ENCODE data around the gene GAA. TPM values are rescaled to one million over a fixed set of nuclear protein-coding genes. Genes with fewer than 3 reads are reported as not detected.

GAA gene
- polyA plus RNA-seq, 6 donors from 2014 or later, result 6.5 to 18.2 (median 14.5) TPM

DNA sequence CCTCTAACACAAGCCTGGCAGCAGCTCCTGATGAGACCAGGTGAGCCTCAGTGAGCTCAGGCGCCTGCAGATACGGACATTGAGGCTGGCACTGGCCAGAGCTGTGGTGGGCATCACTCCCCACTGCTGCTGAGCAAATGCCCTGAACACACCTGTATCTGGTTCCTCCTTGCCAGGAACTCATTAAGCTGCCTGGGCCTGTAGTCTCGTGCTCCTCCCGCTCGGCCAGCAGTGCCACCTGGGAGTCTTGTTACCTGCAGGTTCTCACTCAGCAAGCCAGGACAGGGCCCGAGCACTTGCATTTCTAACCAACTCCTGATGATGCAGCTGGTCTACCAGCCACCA lies 32.2 kb downstream of the GAA start:
- peak overlapping the region in 2 of 6 donors; percentile 55 to 91 for H3K27ac Mint-ChIP-seq

DNA sequence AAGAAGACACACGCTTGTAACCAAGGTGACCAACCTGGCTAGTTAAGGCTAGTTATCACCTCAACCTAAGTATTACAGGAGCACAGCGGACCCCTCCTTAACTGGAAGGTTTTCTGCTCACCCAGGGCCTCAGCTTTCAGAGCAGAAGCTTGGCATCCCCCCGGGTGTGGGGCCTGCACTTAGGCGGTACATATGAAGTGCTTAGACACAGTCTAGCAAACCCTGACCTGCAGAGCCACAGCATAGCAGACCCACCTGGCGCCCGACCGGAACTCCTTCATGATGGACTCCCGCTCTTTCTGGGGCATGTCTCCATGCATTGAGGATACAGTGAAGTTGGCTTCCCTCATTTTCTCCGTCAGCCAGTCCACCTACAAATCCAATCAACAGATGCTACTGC lies 35.8 kb downstream of the GAA start:
- Mint-ChIP-seq H3K36me3 (peaks cover 20 to 38% of the 10 kb centered on the region in 2 donors), H3K9me3 (no peaks in the 10 kb centered on the region), H3K4me3 (no peak overlapping the region), H3K27me3 (no peaks in the 10 kb centered on the region), H3K4me1 (no peaks in the 10 kb centered on the region), H3K27ac (no peak overlapping the region)
- no peak for DNase-seq
- ATAC-seq (ENCODE audit: low read depth in 2 of 2), result no peak

More for the DNA sequence above, 32.2 kb downstream of the GAA start:
- H3K4me3 Mint-ChIP-seq, result no peak overlapping the region
- peaks cover 7 to 30% of the 10 kb centered on the region in 2 donors for H3K36me3 Mint-ChIP-seq
- H3K27me3 Mint-ChIP-seq, result peaks cover 0 to 8% (median 0%) of the 10 kb centered on the region in 3 donors
- DNase-seq (no peak), ATAC-seq (ENCODE audit: low read depth in 2 of 2) (no peak)
- no peaks in the 10 kb centered on the region for H3K4me1 Mint-ChIP-seq
- no peaks in the 10 kb centered on the region for H3K9me3 Mint-ChIP-seq

DNA sequence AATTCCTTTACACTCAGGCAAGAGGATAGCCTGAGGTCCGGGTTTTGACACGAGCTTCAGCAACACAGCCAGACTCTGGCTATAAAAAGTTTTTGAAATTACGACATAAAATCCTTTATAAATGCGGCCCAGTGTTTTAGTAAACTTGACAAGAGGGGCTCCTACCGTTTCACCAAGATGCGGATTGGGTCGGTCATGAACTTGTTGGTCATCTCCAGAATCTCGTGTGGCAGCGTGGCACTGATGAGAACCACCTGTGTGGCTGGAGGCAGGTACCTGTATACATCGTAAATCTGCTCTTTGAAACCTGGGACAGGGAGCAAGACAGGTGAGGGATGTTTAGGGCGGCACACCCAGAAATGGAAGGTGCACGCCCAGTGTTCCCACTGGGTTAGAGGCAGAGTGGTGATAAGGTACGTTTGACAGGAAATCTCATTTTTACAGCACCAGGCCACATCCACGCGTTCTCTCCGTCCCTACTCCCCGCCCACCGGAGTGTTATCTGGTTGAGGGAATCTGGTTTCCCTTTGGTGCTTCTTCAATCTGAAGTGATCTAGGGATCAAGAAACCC lies 37.6 kb downstream of the GAA start:
- Mint-ChIP-seq H3K4me3 (no peak overlapping the region), H3K27me3 (no peaks in the 10 kb centered on the region), H3K27ac (peak overlapping the region in 1 of 6 donors; percentile 64), H3K36me3 (peaks cover 20 to 38% of the 10 kb centered on the region in 2 donors), H3K9me3 (no peaks in the 10 kb centered on the region), H3K4me1 (no peaks in the 10 kb centered on the region)
- ATAC-seq (ENCODE audit: low read depth in 2 of 2), result no peak
- DNase-seq, result no peak

DNA sequence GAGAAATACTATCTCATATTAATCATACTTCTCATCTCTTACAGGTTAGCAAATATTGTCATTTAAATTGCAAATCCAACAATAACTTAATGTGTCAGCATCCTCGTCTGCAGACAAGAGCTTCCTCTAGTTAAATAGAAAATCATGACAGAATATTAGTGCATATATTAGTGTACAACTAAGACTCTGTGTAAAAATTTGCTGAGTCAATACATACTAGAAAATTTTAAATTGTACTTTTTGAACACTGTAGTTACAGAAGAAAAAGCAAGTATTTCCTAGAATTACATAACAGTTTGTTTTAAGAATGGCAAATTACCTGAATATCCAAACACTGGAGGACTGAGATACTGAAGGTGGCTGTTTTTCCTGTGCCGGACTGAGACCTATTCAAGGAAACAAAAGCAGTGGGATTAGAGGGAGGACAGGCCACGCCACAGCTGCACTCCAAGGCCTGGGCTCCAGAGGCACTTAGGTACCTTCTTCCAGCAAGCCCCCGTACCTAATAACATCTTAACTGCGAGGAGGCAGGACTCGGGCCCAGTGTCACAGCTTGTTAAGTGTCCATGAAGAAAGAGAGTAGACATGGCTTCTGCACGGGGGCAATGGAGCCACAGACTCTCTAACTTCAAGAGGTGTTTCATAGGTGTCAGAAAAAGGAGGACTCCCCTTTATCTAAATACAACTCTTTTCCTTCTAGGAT lies 40.2 kb downstream of the GAA start:
- H3K27ac Mint-ChIP-seq, result no peak overlapping the region
- no peak for DNase-seq
- peaks cover 14 to 21% (median 14%) of the 10 kb centered on the region in 3 donors for H3K4me1 Mint-ChIP-seq
- ATAC-seq (ENCODE audit: low read depth in 2 of 2), result no peak
- no peaks in the 10 kb centered on the region for H3K9me3 Mint-ChIP-seq
- peak overlapping the region in 1 of 8 donors; percentile 47 for H3K4me3 Mint-ChIP-seq
- H3K27me3 Mint-ChIP-seq, result no peaks in the 10 kb centered on the region
- peaks cover 20 to 24% of the 10 kb centered on the region in 2 donors for H3K36me3 Mint-ChIP-seq

DNA sequence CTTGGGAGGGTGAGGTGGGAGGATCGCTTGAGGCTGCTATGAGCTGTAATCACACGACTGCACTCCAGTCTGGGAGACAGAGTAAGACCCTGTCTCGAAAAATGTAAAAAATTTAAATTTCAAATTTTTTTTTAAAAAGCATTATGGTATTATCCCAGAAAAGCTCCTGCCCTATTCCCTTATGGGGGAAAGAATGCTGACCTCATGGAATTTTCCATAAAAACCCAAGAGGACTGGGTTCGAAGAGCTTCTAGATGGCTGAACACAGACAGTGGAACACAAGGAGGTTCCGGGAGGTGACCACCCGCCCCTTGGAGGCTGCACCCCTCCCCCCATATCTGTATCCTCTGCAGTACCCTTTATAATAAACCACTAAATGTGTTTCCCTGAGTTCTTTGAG lies 41.5 kb downstream of the GAA start:
- peak overlapping the region in 1 of 6 donors; percentile 31 for H3K27ac Mint-ChIP-seq
- no peaks in the 10 kb centered on the region for H3K27me3 Mint-ChIP-seq
- peak overlapping the region in 1 of 8 donors; percentile 94 for H3K4me3 Mint-ChIP-seq

DNA sequence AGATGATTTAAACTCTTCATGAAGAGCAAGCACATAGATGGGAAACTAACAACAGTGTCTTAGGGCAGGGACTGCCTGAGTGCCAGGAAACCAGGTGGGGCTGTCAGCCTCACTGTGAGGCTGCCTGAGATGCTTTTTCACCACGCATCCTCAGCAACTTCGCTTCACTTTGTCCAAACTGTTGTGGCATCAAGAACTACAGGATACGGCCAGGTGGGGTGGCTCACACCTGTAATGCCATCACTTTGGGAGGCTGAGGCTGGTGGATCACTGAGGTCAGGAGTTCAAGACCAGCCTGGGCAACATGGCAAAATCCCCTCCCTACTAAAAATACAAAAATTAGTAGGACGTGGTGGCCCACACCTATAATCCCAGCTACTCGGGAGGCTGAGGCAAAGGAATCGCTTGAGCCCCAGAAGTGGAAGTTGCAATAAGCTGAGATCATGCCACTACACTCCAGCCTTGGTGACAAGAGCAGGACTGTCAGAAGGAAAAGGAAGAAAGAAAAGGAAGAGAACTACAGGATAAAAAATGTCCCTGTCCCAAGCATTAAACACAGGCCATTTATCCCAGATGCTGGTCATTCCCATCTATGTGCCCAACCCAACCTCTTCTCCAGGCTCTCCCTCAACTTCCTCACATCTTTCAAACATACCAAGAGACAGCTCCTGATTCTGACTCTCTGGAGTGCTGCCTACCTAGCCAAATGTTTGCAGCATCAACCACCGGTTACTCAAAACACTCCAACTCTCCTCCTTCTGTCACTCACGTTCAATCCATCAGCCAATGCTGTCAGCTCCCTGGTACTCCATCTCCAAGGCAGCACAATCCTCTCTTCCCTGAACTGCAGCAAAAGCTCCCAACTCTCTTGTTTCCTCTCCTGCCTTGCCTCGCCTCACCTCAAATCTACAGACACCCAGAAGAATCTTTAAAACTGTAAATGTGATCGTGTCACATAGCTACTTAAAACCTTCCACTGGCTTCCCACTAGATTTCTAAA lies 44.0 kb downstream of the GAA start:
- DNase-seq, result no peak
- H3K4me1 Mint-ChIP-seq, result peaks cover 25 to 38% (median 26%) of the 10 kb centered on the region in 3 donors
- peak overlapping the region; percentile 82 to 99 (median 94) for H3K4me3 Mint-ChIP-seq
- H3K27ac Mint-ChIP-seq, result peak overlapping the region; percentile 25 to 96 (median 82)
- H3K36me3 Mint-ChIP-seq, result no peaks in the 10 kb centered on the region
- no peaks in the 10 kb centered on the region for H3K9me3 Mint-ChIP-seq
- no peaks in the 10 kb centered on the region for H3K27me3 Mint-ChIP-seq
- ATAC-seq (ENCODE audit: low read depth in 2 of 2), result no peak

More for the DNA sequence above, 41.5 kb downstream of the GAA start:
- ATAC-seq (ENCODE audit: low read depth in 2 of 2), result no peak
- DNase-seq, result no peak
- H3K36me3 Mint-ChIP-seq, result peaks cover 14 to 18% of the 10 kb centered on the region in 2 donors
- no peaks in the 10 kb centered on the region for H3K9me3 Mint-ChIP-seq
- H3K4me1 Mint-ChIP-seq, result peaks cover 14 to 23% (median 18%) of the 10 kb centered on the region in 3 donors

DNA sequence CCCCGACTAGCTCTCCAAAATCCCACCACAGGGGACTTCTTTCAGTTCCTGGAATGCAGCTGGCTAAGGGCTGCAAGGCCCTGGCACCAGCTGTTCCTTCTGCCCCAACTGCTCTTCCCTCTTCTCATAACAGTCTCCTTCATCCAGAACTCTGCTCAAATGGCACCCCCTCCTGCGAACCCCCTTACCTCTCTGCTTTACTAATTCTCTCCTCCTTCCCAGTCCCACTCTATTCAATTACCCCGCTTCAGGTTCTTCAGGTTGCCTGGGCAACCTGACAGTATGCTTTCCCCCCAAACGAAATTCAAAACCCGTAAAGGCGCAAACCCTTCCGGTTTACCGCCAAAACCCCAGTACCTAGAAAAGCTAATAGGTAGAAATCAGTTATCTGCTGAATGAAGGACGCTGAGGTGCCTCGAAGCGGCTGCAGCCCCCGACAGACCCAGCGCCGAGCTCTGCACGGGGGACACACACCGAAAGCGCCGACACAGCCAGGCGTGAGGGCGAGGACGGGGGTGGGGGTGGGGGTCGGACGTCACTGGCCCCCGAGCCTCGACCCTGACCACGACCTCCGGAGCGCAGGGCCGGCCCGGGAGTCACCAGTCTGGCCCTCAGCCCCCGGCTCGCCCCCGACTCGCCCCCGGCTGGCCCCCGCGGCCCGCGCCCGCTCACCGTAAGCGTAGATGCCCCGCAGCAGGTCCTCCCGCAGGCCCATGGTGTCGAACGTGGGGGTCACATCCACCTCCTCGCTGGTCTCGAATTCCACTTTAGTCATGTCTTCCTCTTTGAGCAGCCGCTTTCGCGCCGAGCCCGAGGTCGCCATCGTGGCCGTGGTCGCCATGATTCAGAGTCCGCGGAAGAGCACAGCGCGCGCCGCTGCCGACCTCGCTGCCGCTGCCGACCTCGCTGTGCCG lies 45.0 kb downstream of the GAA start:
- DNase-seq (peak; percentile 25), ATAC-seq (ENCODE audit: low read depth in 2 of 2) (no peak)
- no peaks in the 10 kb centered on the region for H3K9me3 Mint-ChIP-seq
- H3K4me3 Mint-ChIP-seq, result peak overlapping the region; percentile 94 to 99 (median 98)
- peak overlapping the region; percentile 81 to 99 (median 97) for H3K27ac Mint-ChIP-seq
- H3K27me3 Mint-ChIP-seq, result no peaks in the 10 kb centered on the region
- no peaks in the 10 kb centered on the region for H3K36me3 Mint-ChIP-seq
- peaks cover 25 to 38% (median 26%) of the 10 kb centered on the region in 3 donors for H3K4me1 Mint-ChIP-seq

DNA sequence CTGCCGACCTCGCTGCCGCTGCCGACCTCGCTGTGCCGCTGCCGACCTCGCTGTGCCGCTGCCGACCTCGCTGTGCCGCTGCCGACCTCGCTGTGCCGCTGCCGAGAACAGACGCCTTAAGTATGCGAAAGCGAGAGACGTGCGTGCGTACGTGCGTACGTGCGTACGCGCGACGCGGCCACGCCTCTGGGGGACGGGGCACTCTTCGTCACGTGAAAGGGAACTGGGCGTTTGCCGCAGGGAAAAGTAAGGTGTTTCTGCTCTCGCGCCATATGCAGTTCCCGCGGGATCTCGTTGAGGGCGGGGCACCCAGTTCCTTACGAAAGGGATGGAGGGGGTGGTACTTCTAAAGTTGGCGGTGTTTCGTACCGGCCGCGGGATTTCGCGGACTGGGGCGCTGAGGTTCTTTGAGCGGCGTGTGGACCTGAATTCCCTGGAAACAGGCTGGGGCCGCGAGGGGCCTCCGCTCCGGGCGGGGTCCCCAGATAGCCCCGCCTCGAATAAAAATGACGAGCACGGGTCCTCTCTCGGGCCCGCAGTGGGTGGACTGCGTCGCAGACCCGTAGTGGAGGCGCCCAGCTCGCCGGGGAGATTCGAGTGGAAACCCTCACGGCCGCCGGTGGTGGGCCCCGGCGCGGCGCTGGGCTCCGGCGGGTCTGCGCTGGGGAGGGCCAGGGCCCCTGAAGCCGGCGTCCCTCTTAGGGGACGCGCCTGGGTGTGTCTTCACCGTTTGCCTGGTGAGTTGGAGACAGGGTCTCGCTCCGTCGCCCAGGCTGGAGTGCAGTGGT lies 45.8 kb downstream of the GAA start, which contains the start of gene EIF4A3:
Gene EIF4A3 (minus strand): TSS at position 94 of the 788 bp plus-strand sequence. CDS start 167 bp downstream, outside the sequence.
- no peaks in the 10 kb centered on the region for H3K36me3 Mint-ChIP-seq
- ATAC-seq (ENCODE audit: low read depth in 2 of 2) (peak; percentile 88 to 93), DNase-seq (peak; percentile 97)
- no peaks in the 10 kb centered on the region for H3K9me3 Mint-ChIP-seq
- H3K27me3 Mint-ChIP-seq, result no peaks in the 10 kb centered on the region
- peak within 1 kb of the TSS; percentile 94 to 99 (median 98) for H3K4me3 Mint-ChIP-seq
- H3K27ac Mint-ChIP-seq, result peak within 1 kb of the TSS; percentile 96 to 99 (median 99)
- H3K4me1 Mint-ChIP-seq, result peaks cover 25 to 42% (median 26%) of the 10 kb centered on the region in 3 donors

DNA sequence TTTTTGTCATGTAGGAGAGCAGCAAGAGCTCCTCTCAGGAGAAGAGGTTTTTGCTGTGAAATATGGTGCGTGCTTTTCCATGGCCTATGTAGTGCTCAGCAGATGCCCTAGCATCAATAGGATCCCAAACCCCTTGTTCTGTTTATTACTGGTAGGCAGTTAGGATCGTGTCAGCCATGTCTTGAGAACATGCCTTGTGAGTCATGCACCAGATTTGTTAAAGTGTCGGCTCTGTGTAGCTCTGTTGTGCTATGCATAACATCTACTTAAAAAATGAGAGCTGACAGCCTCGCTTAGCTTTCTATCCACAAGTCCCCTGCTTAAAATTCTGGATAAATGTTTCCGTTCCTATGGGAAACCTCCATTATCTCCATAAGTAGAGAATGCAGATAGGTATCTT lies 50.0 kb downstream of the GAA start:
- Mint-ChIP-seq H3K4me3 (peak overlapping the region in 1 of 8 donors; percentile 52), H3K27me3 (no peaks in the 10 kb centered on the region), H3K4me1 (peaks cover 11 to 34% (median 12%) of the 10 kb centered on the region in 3 donors), H3K36me3 (peaks cover 0 to 7% of the 10 kb centered on the region in 2 donors), H3K27ac (no peak overlapping the region), H3K9me3 (peaks cover 0 to 14% (median 5%) of the 10 kb centered on the region in 7 donors)
- DNase-seq (no peak), ATAC-seq (ENCODE audit: low read depth in 2 of 2) (no peak)

DNA sequence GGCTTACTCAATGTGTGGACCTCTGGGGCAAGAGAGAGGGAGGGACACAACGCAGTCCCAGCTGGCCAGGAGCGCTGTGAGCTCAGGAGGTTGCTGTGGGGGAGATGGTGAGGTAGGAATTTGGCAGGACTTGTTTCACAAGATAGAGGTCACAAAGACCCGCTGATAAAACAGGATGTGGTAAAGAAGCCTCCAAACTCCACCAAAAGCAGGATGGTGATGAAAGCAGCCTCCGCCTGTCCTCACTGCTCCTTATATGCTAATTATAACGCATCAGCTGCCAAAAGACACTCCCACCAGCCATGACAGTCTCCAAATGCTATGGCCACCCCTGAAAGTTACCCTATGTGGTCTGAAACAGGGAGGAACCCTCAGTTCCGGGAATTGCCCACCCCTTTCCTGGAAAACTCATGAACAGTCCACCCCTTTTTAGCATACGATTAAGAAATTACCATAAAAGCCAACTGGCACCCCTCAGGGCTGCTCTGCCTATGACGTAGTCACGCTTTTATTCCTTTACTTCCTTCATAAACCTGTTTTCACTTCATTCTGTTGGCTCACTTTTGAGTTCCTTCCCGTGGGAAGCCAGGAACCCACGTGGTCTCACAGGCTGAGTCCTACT lies 50.8 kb downstream of the GAA start:
- Mint-ChIP-seq H3K27me3 (no peaks in the 10 kb centered on the region), H3K9me3 (peaks cover 0 to 20% (median 5%) of the 10 kb centered on the region in 7 donors), H3K4me1 (peaks cover 9 to 34% (median 11%) of the 10 kb centered on the region in 3 donors), H3K27ac (peak overlapping the region in 3 of 6 donors; percentile 37 to 79 (median 74)), H3K36me3 (peaks cover 0 to 7% of the 10 kb centered on the region in 2 donors), H3K4me3 (peak overlapping the region in 1 of 8 donors; percentile 70)
- ATAC-seq (ENCODE audit: low read depth in 2 of 2), result no peak
- no peak for DNase-seq

DNA sequence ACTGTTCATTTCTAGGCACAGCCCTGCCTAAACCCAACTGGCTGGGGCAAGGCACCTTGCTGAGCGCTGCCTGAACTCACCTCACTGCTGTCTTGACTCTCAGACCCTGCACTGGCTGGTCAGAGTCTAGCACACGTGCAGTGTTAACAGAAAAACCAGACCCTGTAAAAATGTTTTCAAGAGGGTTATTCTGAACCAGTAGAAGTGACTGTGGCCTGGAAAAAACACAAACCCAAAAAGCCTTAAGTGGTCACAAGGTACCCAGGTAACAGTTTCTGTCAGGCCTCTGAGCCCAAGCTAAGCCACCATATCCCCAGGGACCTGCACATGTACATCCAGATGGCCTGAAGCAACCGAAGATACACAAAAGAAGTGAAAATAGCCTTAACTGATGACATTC lies 51.6 kb downstream of the GAA start:
- Mint-ChIP-seq H3K4me1 (peaks cover 7 to 31% (median 10%) of the 10 kb centered on the region in 3 donors), H3K27me3 (no peaks in the 10 kb centered on the region), H3K4me3 (no peak overlapping the region), H3K9me3 (peaks cover 0 to 21% (median 5%) of the 10 kb centered on the region in 7 donors), H3K27ac (peak overlapping the region in 4 of 6 donors; percentile 60 to 81 (median 76)), H3K36me3 (peaks cover 0 to 7% of the 10 kb centered on the region in 2 donors)
- ATAC-seq (ENCODE audit: low read depth in 2 of 2), result no peak
- DNase-seq, result no peak
